HEK293T (cell line): Measurements from ENCODE around the gene LILRB2.

Experiments
- BHLHE40 ChIP-seq: fragments of 450-650 bp; IDR thresholded peaks from 2 replicates; pipeline ENCODE4 v1.6.1; 2016; ENCODE audit warnings: mild to moderate bottlenecking, moderate library complexity, borderline replicate concordance
- ELF4 ChIP-seq: fragments of 450-650 bp; IDR thresholded peaks from 2 replicates; pipeline ENCODE4 v1.6.1; 2017; ENCODE audit warnings: antibody characterized with exemption
- FOXK2 ChIP-seq: fragments of 450-650 bp; IDR thresholded peaks from 2 replicates; pipeline ENCODE4 v1.6.1; 2016; ENCODE audit warnings: mild to moderate bottlenecking
- FOXM1 ChIP-seq: fragments of 450-650 bp; IDR thresholded peaks from 2 replicates; pipeline ENCODE4 v1.6.1; 2017; ENCODE audit warnings: mild to moderate bottlenecking, borderline replicate concordance
- HDGF ChIP-seq: fragments of 450-650 bp; IDR thresholded peaks from 2 replicates; pipeline ENCODE4 v1.6.1; 2017; ENCODE audit warnings: antibody characterized with exemption, borderline replicate concordance
- L3MBTL2 ChIP-seq: fragments of 450-650 bp; conservative IDR thresholded peaks from 2 replicates; pipeline ENCODE4 v1.6.1; 2016; ENCODE audit warnings: mild to moderate bottlenecking
- LEF1 ChIP-seq: fragments of 450-650 bp; IDR thresholded peaks from 2 replicates; pipeline ENCODE4 v1.6.1; 2017; ENCODE audit warnings: mild to moderate bottlenecking, borderline replicate concordance
- SP1 ChIP-seq: fragments of 450-650 bp; IDR thresholded peaks from 2 replicates; pipeline ENCODE4 v1.6.1; 2017
- SUZ12 ChIP-seq: fragments of 450-650 bp; IDR thresholded peaks from 2 replicates; pipeline ENCODE4 v1.6.1; 2016; ENCODE audit warnings: mild to moderate bottlenecking
- TARDBP ChIP-seq: fragments of 450-650 bp; IDR thresholded peaks from 2 replicates; pipeline ENCODE4 v1.6.1; 2016
- ZNF384 ChIP-seq: fragments of 450-650 bp; IDR thresholded peaks from 2 replicates; pipeline ENCODE4 v1.6.1; 2016

DNA sequence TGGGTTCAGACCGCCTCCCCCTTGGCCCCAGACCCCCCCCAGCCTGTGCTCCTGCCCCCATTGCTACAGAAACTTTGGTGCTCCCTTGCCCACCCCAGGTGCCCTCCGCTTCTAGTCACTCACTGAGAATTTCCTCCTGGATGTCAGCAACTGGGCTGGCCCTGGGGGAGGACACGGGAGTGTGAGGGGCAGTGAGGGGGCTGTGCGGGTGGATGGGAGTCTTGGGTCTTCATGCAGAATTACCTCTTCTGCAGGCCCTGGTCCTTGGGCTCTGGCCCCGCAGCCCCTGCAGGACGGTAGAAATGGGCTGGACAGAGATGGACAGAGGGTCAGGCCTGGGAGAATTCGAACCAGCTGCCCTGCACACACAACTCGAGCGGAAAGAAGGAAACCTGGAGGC is 28.7 kb downstream of the LILRB2 start:
- TF ChIP-seq FOXK2 (no peak), HDGF (no peak), FOXM1 (no peak), L3MBTL2 (no peak), SUZ12 (no peak), SP1 (no peak), BHLHE40 (no peak), LEF1 (no peak), ZNF384 (no peak), ELF4 (no peak), TARDBP (no peak)
